HEK293T (cell line): ENCODE measurements around the gene TTLL4.

Experiments used
- CTCF ChIA-PET: fragments of 350-600 bp; formaldehyde crosslinking; extraction: SDS; loops from one replicate; lab custom pipeline; 2021; ENCODE audit warnings: antibody characterized with exemption, inconsistent platforms; lab: Yijun Ruan, JAX
- POLR2A ChIA-PET: fragments of 350-600 bp; formaldehyde crosslinking; extraction: SDS; loops from one replicate; lab custom pipeline; 2020; ENCODE audit warnings: antibody characterized with exemption, inconsistent platforms; lab: Yijun Ruan, JAX
- DNase-seq: peaks from one replicate; pipeline ENCODE4 v3.0.0; 2012; ENCODE audit warnings: mixed read lengths; ENCODE audit errors: extremely low spot score
- BHLHE40 ChIP-seq: fragments of 450-650 bp; IDR thresholded peaks from 2 replicates; pipeline ENCODE4 v1.6.1; 2016; ENCODE audit warnings: mild to moderate bottlenecking, moderate library complexity, borderline replicate concordance
- CTBP1 ChIP-seq: fragments of 450-650 bp; IDR thresholded peaks from 2 replicates; pipeline ENCODE4 v1.6.1; 2016; ENCODE audit warnings: borderline replicate concordance
- HDGF ChIP-seq: fragments of 450-650 bp; IDR thresholded peaks from 2 replicates; pipeline ENCODE4 v1.6.1; 2017; ENCODE audit warnings: antibody characterized with exemption, borderline replicate concordance
- L3MBTL2 ChIP-seq: fragments of 450-650 bp; conservative IDR thresholded peaks from 2 replicates; pipeline ENCODE4 v1.6.1; 2016; ENCODE audit warnings: mild to moderate bottlenecking
- LEF1 ChIP-seq: fragments of 450-650 bp; IDR thresholded peaks from 2 replicates; pipeline ENCODE4 v1.6.1; 2017; ENCODE audit warnings: mild to moderate bottlenecking, borderline replicate concordance
- NFRKB ChIP-seq: fragments of 450-650 bp; IDR thresholded peaks from 2 replicates; pipeline ENCODE4 v1.6.1; 2016; ENCODE audit warnings: mild to moderate bottlenecking, moderate library complexity
- SUZ12 ChIP-seq: fragments of 450-650 bp; IDR thresholded peaks from 2 replicates; pipeline ENCODE4 v1.6.1; 2016; ENCODE audit warnings: mild to moderate bottlenecking

The TTLL4 gene

GRCh38 chr2:218804817-218805216 is 94.2 kb downstream of the TTLL4 start:
- TF ChIP-seq L3MBTL2 (no peak), BHLHE40 (no peak), SUZ12 (no peak), LEF1 (no peak), CTBP1 (no peak), NFRKB (no peak), HDGF (no peak)
- CTCF ChIA-PET: interaction anchor here (0.9 kb wide), 1 partner anchor 175 kb away, joined by 3 read pairs; no protein-coding TSS in a partner anchor
- POLR2A ChIA-PET: no interaction called here
- DNase-seq: no peak
